GM23338 (cell line): ENCODE data around the gene KIRREL3. TPM values are rescaled to one million over a fixed set of nuclear protein-coding genes. Genes with fewer than 3 reads are reported as not detected.

Experiments used
- ATAC-seq: fragments of 200-7000 bp; cut with Tn5 transposase; 3 replicates; pipeline ENCODE4 v1.9.1; 2020
- DNase-seq: peaks from one replicate; pipeline ENCODE4 v3.0.0-alpha.2; 2015; ENCODE audit warnings: low spot score
- H2AFZ ChIP-seq: fragments of 200-600 bp; sonication (generic); 2 replicates; pipeline ENCODE4 v1.8.0; 2016; ENCODE audit warnings: antibody characterized with exemption, mild to moderate bottlenecking, moderate library complexity
- H3F3A ChIP-seq: fragments of 200-600 bp; sonication (generic); replicated peaks from 2 replicates; pipeline ENCODE4 v1.8.0; 2017; ENCODE audit warnings: antibody characterized with exemption, mixed run types, low read depth
- H3K27ac ChIP-seq: fragments of 200-600 bp; sonication (generic); 2 replicates; pipeline ENCODE4 v1.6.1; 2016; ENCODE audit warnings: low read depth
- H3K27me3 ChIP-seq: fragments of 200-600 bp; sonication (generic); 2 replicates; pipeline ENCODE4 v1.8.0; 2016; ENCODE audit warnings: mild to moderate bottlenecking, mixed run types, moderate library complexity; ENCODE audit not compliant: insufficient read depth
- H3K36me3 ChIP-seq: fragments of 200-600 bp; sonication (generic); 2 replicates; pipeline ENCODE4 v1.8.0; 2016; ENCODE audit warnings: mild to moderate bottlenecking; ENCODE audit not compliant: insufficient read depth
- H3K4me1 ChIP-seq: fragments of 200-600 bp; sonication (generic); 2 replicates; pipeline ENCODE4 v1.8.0; 2016; ENCODE audit warnings: mild to moderate bottlenecking, moderate library complexity; ENCODE audit not compliant: insufficient read depth
- H3K4me2 ChIP-seq: fragments of 200-600 bp; sonication (generic); 2 replicates; pipeline ENCODE4 v1.7.1; 2017; ENCODE audit warnings: mixed run types
- H3K4me3 ChIP-seq: fragments of 200-600 bp; sonication (generic); 2 replicates; pipeline ENCODE4 v1.6.1; 2016; ENCODE audit warnings: mixed run types
- H3K79me2 ChIP-seq: fragments of 200-600 bp; sonication (generic); replicated peaks from 2 replicates; pipeline ENCODE4 v1.8.0; 2017; ENCODE audit warnings: mild to moderate bottlenecking; ENCODE audit not compliant: insufficient read depth
- H3K9me2 ChIP-seq: fragments of 200-600 bp; sonication (generic); 2 replicates; pipeline ENCODE4 v1.8.0; 2017; ENCODE audit not compliant: insufficient read depth
- H4K20me1 ChIP-seq: fragments of 200-600 bp; sonication (generic); replicated peaks from 2 replicates; pipeline ENCODE4 v1.8.0; 2017; ENCODE audit warnings: mild to moderate bottlenecking; ENCODE audit not compliant: insufficient read depth
- H3K27ac Mint-ChIP-seq: 2 replicates; pipeline ENCODE4 v1.8.0; 2020; ENCODE audit warnings: inconsistent platforms, mild to moderate bottlenecking, moderate library complexity, mixed read lengths
- H3K27me3 Mint-ChIP-seq: 3 replicates; pipeline ENCODE4 v1.8.0; 2022; ENCODE audit warnings: low read depth, mild to moderate bottlenecking, moderate library complexity, mixed read lengths, inconsistent platforms; ENCODE audit not compliant: insufficient read depth, poor library complexity
- H3K36me3 Mint-ChIP-seq: 3 replicates; pipeline ENCODE4 v1.8.0; 2021; ENCODE audit warnings: low read depth, mild to moderate bottlenecking, inconsistent platforms, moderate library complexity, mixed read lengths
- H3K4me1 Mint-ChIP-seq: 3 replicates; pipeline ENCODE4 v1.8.0; 2020; ENCODE audit warnings: mild to moderate bottlenecking, inconsistent platforms, mixed read lengths
- H3K4me3 Mint-ChIP-seq: 3 replicates; pipeline ENCODE4 v1.8.0; 2021; ENCODE audit warnings: moderate library complexity, mild to moderate bottlenecking, inconsistent platforms, mixed read lengths
- H3K9me3 Mint-ChIP-seq: 3 replicates; pipeline ENCODE4 v1.8.0; 2020; ENCODE audit warnings: moderate library complexity, mild to moderate bottlenecking, inconsistent platforms, mixed read lengths
- CREB1 ChIP-seq: fragments of 250-450 bp; sonication (Bioruptor Pico); IDR thresholded peaks from 2 replicates; pipeline ENCODE4 v1.5.0; 2020; ENCODE audit warnings: low read depth, mild to moderate bottlenecking, moderate library complexity
- CTCF ChIP-seq, 2 experiments: fragments of 200-600 bp in 1 of 2; sonication (generic) in 1 of 2; conservative IDR thresholded peaks; 2 replicates each; pipeline versions ENCODE4 v1.5.1 to v1.6.1; 2016 to 2017; ENCODE audit warnings: antibody characterized with exemption in 2 of 2, low read depth in 2 of 2, mild to moderate bottlenecking in 2 of 2, moderate library complexity in 1 of 2
- ETS1 ChIP-seq: IDR thresholded peaks from 2 replicates; pipeline ENCODE4 v1.6.1; 2016; ENCODE audit warnings: antibody characterized with exemption
- EZH2 ChIP-seq: fragments of 200-600 bp; sonication (generic); IDR thresholded peaks from one replicate; pipeline ENCODE4 v1.8.0; 2017; ENCODE audit warnings: antibody characterized with exemption, mild to moderate bottlenecking, low read depth; ENCODE audit not compliant: unreplicated experiment
- EZH2phosphoT487 ChIP-seq: fragments of 200-600 bp; sonication (generic); IDR thresholded peaks from one replicate; pipeline ENCODE4 v1.8.1; 2018; ENCODE audit warnings: antibody characterized with exemption; ENCODE audit not compliant: unreplicated experiment
- JUNB ChIP-seq: IDR thresholded peaks from one replicate; pipeline ENCODE4 v1.6.1; 2016; ENCODE audit warnings: antibody characterized with exemption; ENCODE audit not compliant: unreplicated experiment
- NANOG ChIP-seq: IDR thresholded peaks from 2 replicates; pipeline ENCODE4 v1.6.1; 2016; ENCODE audit warnings: antibody characterized with exemption, borderline replicate concordance
- POLR2AphosphoS5 ChIP-seq: IDR thresholded peaks from 2 replicates; pipeline ENCODE4 v1.6.1; 2016; ENCODE audit warnings: antibody characterized with exemption, low read depth
- STAT1 ChIP-seq: IDR thresholded peaks from one replicate; pipeline ENCODE4 v1.6.1; 2016; ENCODE audit warnings: antibody characterized with exemption; ENCODE audit not compliant: unreplicated experiment
- ZNF114 ChIP-seq: fragments of 250-450 bp; sonication (Bioruptor Pico); IDR thresholded peaks from 2 replicates; pipeline ENCODE4 v1.5.0; 2020; ENCODE audit warnings: mild to moderate bottlenecking, moderate library complexity
- ZNF331 ChIP-seq: fragments of 250-450 bp; sonication (Bioruptor Pico); IDR thresholded peaks from 2 replicates; pipeline ENCODE4 v1.5.0; 2020; ENCODE audit warnings: low read depth, mild to moderate bottlenecking, moderate library complexity
- polyA plus RNA-seq: library from polyadenylated mRNA; unstranded; fragments of >200 nt; fragmentation: Nextera tagmentation; extraction: Ambion mirVana; gene quantifications from 2 replicates; pipeline ENCODE4 v1.2.1, GENCODE V29; 2016
- total RNA-seq: library from RNA; depleted of rRNA; stranded (reverse); fragments of >200 nt; shearing (Covaris generic); gene quantifications from 2 replicates; pipeline ENCODE4 v1.2.3, GENCODE V29; 2014
- TF ChIP-seq, protein P1 (sequence below): IDR thresholded peaks from one replicate; pipeline ENCODE4 v1.6.1; 2018; ENCODE audit warnings: antibody characterized with exemption; ENCODE audit not compliant: unreplicated experiment
- TF ChIP-seq, protein P2 (sequence below): fragments of 250-450 bp; sonication (Bioruptor Pico); IDR thresholded peaks from 2 replicates; pipeline ENCODE4 v1.5.0; 2020; ENCODE audit warnings: mild to moderate bottlenecking, moderate library complexity

The KIRREL3 gene
- total and polyA plus RNA-seq, 2 experiments from 2014 or later = 0.13 to 1.5 TPM

GRCh38 chr11:126748100-126748791, 252.3 kb downstream of the KIRREL3 start:
- Mint-ChIP-seq H3K27ac (no peak overlapping the region; the same call in 1 of the 2 replicates), H3K4me1 (peaks cover 12% of the 10 kb centered on the region), H3K27me3 (no peaks in the 10 kb centered on the region), H3K9me3 (no peaks in the 10 kb centered on the region; the same call in 2 of the 3 replicates), H3K4me3 (no peak overlapping the region), H3K36me3 (no peaks in the 10 kb centered on the region)
- DNase-seq (peak; percentile 17), ATAC-seq (peak; percentile 54; the same call in 2 of the 3 replicates)
- Histone ChIP-seq H3K4me2 (no peak overlapping the region), H3K9me2 (peaks cover 24% of the 10 kb centered on the region), H3K4me3 (no peak overlapping the region), H3F3A (no peaks in the 10 kb centered on the region), H3K4me1 (peaks cover 5% of the 10 kb centered on the region; the same call in 1 of the 2 replicates), H3K79me2 (no peaks in the 10 kb centered on the region), H4K20me1 (no peaks in the 10 kb centered on the region), H2AFZ (peak overlapping the region; percentile 66), H3K27me3 (no peaks in the 10 kb centered on the region), H3K36me3 (no peaks in the 10 kb centered on the region), H3K27ac (no peak overlapping the region)
- TF ChIP-seq STAT1 (no peak), POLR2AphosphoS5 (no peak), ETS1 (no peak), EZH2 (no peak), ZNF331 (CRISPR knock-in tag) (no peak), JUNB (no peak), NANOG (no peak), EZH2phosphoT487 (no peak), CREB1 (no peak), ZNF114 (CRISPR knock-in tag) (no peak), CTCF (conservative IDR thresholded peaks at IDR 0.05; ENCODE audit: low read depth in 2 of 2) (no peak)
- TF ChIP-seq, protein P1, sequence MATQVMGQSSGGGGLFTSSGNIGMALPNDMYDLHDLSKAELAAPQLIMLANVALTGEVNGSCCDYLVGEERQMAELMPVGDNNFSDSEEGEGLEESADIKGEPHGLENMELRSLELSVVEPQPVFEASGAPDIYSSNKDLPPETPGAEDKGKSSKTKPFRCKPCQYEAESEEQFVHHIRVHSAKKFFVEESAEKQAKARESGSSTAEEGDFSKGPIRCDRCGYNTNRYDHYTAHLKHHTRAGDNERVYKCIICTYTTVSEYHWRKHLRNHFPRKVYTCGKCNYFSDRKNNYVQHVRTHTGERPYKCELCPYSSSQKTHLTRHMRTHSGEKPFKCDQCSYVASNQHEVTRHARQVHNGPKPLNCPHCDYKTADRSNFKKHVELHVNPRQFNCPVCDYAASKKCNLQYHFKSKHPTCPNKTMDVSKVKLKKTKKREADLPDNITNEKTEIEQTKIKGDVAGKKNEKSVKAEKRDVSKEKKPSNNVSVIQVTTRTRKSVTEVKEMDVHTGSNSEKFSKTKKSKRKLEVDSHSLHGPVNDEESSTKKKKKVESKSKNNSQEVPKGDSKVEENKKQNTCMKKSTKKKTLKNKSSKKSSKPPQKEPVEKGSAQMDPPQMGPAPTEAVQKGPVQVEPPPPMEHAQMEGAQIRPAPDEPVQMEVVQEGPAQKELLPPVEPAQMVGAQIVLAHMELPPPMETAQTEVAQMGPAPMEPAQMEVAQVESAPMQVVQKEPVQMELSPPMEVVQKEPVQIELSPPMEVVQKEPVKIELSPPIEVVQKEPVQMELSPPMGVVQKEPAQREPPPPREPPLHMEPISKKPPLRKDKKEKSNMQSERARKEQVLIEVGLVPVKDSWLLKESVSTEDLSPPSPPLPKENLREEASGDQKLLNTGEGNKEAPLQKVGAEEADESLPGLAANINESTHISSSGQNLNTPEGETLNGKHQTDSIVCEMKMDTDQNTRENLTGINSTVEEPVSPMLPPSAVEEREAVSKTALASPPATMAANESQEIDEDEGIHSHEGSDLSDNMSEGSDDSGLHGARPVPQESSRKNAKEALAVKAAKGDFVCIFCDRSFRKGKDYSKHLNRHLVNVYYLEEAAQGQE = no peak
- TF ChIP-seq, protein P2, sequence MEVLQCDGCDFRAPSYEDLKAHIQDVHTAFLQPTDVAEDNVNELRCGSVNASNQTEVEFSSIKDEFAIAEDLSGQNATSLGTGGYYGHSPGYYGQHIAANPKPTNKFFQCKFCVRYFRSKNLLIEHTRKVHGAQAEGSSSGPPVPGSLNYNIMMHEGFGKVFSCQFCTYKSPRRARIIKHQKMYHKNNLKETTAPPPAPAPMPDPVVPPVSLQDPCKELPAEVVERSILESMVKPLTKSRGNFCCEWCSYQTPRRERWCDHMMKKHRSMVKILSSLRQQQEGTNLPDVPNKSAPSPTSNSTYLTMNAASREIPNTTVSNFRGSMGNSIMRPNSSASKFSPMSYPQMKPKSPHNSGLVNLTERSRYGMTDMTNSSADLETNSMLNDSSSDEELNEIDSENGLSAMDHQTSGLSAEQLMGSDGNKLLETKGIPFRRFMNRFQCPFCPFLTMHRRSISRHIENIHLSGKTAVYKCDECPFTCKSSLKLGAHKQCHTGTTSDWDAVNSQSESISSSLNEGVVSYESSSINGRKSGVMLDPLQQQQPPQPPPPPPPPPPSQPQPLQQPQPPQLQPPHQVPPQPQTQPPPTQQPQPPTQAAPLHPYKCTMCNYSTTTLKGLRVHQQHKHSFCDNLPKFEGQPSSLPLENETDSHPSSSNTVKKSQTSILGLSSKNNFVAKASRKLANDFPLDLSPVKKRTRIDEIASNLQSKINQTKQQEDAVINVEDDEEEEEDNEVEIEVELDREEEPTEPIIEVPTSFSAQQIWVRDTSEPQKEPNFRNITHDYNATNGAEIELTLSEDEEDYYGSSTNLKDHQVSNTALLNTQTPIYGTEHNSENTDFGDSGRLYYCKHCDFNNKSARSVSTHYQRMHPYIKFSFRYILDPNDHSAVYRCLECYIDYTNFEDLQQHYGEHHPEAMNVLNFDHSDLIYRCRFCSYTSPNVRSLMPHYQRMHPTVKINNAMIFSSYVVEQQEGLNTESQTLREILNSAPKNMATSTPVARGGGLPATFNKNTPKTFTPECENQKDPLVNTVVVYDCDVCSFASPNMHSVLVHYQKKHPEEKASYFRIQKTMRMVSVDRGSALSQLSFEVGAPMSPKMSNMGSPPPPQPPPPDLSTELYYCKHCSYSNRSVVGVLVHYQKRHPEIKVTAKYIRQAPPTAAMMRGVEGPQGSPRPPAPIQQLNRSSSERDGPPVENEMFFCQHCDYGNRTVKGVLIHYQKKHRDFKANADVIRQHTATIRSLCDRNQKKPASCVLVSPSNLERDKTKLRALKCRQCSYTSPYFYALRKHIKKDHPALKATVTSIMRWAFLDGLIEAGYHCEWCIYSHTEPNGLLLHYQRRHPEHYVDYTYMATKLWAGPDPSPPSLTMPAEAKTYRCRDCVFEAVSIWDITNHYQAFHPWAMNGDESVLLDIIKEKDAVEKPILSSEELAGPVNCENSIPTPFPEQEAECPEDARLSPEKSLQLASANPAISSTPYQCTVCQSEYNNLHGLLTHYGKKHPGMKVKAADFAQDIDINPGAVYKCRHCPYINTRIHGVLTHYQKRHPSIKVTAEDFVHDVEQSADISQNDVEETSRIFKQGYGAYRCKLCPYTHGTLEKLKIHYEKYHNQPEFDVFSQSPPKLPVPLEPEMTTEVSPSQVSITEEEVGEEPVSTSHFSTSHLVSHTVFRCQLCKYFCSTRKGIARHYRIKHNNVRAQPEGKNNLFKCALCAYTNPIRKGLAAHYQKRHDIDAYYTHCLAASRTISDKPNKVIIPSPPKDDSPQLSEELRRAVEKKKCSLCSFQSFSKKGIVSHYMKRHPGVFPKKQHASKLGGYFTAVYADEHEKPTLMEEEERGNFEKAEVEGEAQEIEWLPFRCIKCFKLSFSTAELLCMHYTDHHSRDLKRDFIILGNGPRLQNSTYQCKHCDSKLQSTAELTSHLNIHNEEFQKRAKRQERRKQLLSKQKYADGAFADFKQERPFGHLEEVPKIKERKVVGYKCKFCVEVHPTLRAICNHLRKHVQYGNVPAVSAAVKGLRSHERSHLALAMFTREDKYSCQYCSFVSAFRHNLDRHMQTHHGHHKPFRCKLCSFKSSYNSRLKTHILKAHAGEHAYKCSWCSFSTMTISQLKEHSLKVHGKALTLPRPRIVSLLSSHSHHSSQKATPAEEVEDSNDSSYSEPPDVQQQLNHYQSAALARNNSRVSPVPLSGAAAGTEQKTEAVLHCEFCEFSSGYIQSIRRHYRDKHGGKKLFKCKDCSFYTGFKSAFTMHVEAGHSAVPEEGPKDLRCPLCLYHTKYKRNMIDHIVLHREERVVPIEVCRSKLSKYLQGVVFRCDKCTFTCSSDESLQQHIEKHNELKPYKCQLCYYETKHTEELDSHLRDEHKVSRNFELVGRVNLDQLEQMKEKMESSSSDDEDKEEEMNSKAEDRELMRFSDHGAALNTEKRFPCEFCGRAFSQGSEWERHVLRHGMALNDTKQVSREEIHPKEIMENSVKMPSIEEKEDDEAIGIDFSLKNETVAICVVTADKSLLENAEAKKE (CRISPR knock-in tag) = no peak
